Measurements from ENCODE around the gene CLDN25.
A peak's percentile ranks its signal among the peaks of the same experiment; 100 is the strongest.
"Not testable (repeated sequence)": the region's sequence is repeated elsewhere in the genome, so short reads cannot be mapped to it uniquely, and the experiment has no call there.

CLDN25 gene

DNA sequence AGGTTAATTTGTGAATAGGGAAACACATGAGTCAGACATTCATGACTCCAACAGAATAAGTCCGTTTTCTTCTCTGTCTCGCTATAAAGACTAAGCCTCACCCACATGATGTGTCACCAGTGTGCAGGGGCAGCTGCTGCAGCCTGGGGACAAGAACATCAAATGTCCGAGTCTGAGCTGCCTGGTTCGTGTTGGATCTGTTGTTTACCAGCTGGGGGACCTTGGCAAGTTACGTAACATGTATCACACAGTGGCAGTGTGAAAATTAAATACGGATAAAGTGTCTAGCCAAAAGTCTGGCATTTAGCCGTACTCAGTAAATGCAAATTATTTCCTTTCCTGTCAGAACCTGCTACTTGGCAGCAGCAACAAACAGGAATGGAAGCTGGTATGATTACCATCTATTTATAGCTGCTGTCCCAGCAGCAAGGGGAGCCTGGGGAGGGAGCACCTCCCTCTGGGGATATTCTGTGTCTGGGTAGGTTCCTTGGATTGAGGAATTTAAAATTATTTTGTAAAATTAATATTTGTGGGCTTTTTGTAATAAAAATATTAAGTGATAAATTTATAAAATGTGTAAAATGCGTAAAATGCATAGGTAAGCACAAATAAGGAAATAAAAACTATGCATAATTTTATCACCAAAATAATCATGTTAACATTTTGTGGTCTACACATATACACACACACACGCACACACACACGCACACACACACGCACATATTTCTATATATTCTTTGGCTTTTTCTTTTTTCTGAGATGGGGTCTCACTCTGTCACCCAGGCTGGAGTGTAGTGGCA, 1.3 kb upstream of the CLDN25 start:
- Mint-ChIP-seq H3K27ac (no peak overlapping the region), H3K27me3 (peaks cover 33 to 48% of the 10 kb centered on the region in 2 donors), H3K4me3 (no peak overlapping the region), H3K36me3 (ENCODE audit: insufficient read depth) (peaks cover 12% of the 10 kb centered on the region), H3K4me1 (ENCODE audit: low read depth in 2 of 2) (peaks cover 3 to 6% of the 10 kb centered on the region in 2 donors), H3K9me3 (no peaks in the 10 kb centered on the region)
- DNase-seq (no peak), ATAC-seq (replicated peaks) (no peak)

DNA sequence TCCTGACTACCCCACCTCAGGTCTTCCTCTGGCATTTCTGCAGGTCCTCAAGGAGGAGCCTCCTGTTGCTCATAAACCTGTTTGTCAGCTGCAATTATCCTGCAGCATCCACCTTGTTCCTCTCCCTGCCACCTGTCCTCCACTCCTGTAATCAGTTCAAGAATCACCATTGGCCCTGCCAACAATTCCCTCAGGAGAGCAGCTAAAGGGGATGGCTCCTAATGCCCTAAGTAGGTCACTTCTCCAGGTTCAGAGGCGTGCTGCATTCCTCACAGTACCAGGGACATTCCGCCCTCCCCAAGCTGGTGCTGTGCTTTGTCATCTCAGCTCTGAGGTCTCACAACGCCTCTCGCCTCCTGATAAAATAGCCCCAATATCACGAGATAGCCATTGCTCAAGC, 2.1 kb downstream of the CLDN25 start:
- no peak overlapping the region for H3K27ac Mint-ChIP-seq
- ATAC-seq (replicated peaks) (no peak), DNase-seq (no peak)
- peaks cover 55 to 76% of the 10 kb centered on the region in 2 donors for H3K27me3 Mint-ChIP-seq
- H3K9me3 Mint-ChIP-seq: no peaks in the 10 kb centered on the region
- H3K4me1 Mint-ChIP-seq (ENCODE audit: low read depth in 2 of 2): no peaks in the 10 kb centered on the region
- peaks cover 3% of the 10 kb centered on the region for H3K36me3 Mint-ChIP-seq (ENCODE audit: insufficient read depth)
- H3K4me3 Mint-ChIP-seq: no peak overlapping the region

- no peak overlapping the region for H3K27ac Mint-ChIP-seq
These were observed 2.5 kb downstream of the CLDN25 start for GRCh38 chr11:113782134-113782533.

GRCh38 chr11:113789016-113789415, 9.4 kb downstream of the CLDN25 start:
- H3K36me3 Mint-ChIP-seq (ENCODE audit: insufficient read depth): not testable (repeated sequence)
- Mint-ChIP-seq H3K27me3 (peaks cover 26 to 32% of the 10 kb centered on the region in 2 donors), H3K27ac (peak overlapping the region in 1 of 2 donors; percentile 59)

More at GRCh38 chr11:113782134-113782533, 2.5 kb downstream of the CLDN25 start:
- ATAC-seq (replicated peaks): no peak
- no peaks in the 10 kb centered on the region for H3K4me1 Mint-ChIP-seq (ENCODE audit: low read depth in 2 of 2)
- H3K4me3 Mint-ChIP-seq: no peak overlapping the region
- H3K36me3 Mint-ChIP-seq (ENCODE audit: insufficient read depth): peaks cover 3% of the 10 kb centered on the region
- H3K27me3 Mint-ChIP-seq: peaks cover 59 to 81% of the 10 kb centered on the region in 2 donors
- no peak for DNase-seq
- no peaks in the 10 kb centered on the region for H3K9me3 Mint-ChIP-seq

DNA sequence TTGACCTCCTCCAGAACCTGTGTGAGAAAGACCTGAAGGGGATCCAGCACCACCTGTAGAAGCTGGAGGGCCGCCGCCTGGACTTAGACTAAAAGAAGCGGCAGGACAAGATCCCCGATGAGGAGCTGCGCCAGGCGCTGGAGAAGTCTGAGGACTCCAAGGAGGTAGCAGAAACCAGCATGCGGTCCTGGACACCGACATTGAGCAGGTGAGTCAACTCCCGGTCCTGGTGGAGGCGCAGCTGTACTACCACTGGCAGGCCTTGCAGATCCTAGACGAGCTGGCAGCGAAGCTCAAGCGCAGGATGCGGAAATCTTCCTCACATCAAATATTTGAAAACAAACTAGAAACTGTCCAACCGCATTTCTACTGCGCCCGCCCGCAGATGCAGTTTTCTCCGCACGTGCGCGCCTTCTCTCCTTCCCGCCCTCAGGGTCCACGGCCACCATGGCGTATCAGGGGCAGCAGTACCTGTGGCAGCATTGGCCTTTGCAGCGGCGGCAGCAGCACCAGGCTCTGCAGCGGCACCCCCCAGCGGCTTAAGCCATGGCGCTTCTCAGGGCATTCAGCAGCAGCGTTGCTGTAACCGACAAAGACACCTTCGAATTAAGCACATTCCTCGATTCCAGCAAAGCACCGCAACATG, 10.2 kb downstream of the CLDN25 start:
- Mint-ChIP-seq H3K27ac (no peak overlapping the region), H3K4me3 (no peak overlapping the region), H3K27me3 (peaks cover 18 to 24% of the 10 kb centered on the region in 2 donors), H3K9me3 (no peaks in the 10 kb centered on the region), H3K36me3 (ENCODE audit: insufficient read depth) (no peaks in the 10 kb centered on the region), H3K4me1 (ENCODE audit: low read depth in 2 of 2) (no peaks in the 10 kb centered on the region)
- ATAC-seq (replicated peaks) (no peak), DNase-seq (no peak)

More at GRCh38 chr11:113789016-113789415, 9.4 kb downstream of the CLDN25 start:
- not testable (repeated sequence) for DNase-seq; H3K4me3 Mint-ChIP-seq; H3K4me1 Mint-ChIP-seq (ENCODE audit: low read depth in 2 of 2); ATAC-seq (replicated peaks); H3K9me3 Mint-ChIP-seq

GRCh38 chr11:113796663-113797259, 17.2 kb downstream of the CLDN25 start:
- H3K4me1 Mint-ChIP-seq (ENCODE audit: low read depth in 2 of 2): no peaks in the 10 kb centered on the region
- no peaks in the 10 kb centered on the region for H3K27me3 Mint-ChIP-seq
- ATAC-seq (replicated peaks): peak; percentile 62
- peaks cover 40% of the 10 kb centered on the region for H3K36me3 Mint-ChIP-seq (ENCODE audit: insufficient read depth)
- peak overlapping the region in 1 of 2 donors; percentile 3 for H3K27ac Mint-ChIP-seq
- DNase-seq: peak in 1 of 3 experiments; percentile 3
- H3K4me3 Mint-ChIP-seq: no peak overlapping the region
- H3K9me3 Mint-ChIP-seq: no peaks in the 10 kb centered on the region

- H3K9me3 Mint-ChIP-seq: no peaks in the 10 kb centered on the region
- H3K27me3 Mint-ChIP-seq: no peaks in the 10 kb centered on the region
- ATAC-seq (replicated peaks) (no peak), DNase-seq (no peak)
- H3K27ac Mint-ChIP-seq: no peak overlapping the region
- no peaks in the 10 kb centered on the region for H3K4me1 Mint-ChIP-seq (ENCODE audit: low read depth in 2 of 2)
- H3K36me3 Mint-ChIP-seq (ENCODE audit: insufficient read depth): peaks cover 86% of the 10 kb centered on the region
- no peak overlapping the region for H3K4me3 Mint-ChIP-seq
These were observed 23.0 kb downstream of the CLDN25 start for GRCh38 chr11:113802621-113803020.

DNA sequence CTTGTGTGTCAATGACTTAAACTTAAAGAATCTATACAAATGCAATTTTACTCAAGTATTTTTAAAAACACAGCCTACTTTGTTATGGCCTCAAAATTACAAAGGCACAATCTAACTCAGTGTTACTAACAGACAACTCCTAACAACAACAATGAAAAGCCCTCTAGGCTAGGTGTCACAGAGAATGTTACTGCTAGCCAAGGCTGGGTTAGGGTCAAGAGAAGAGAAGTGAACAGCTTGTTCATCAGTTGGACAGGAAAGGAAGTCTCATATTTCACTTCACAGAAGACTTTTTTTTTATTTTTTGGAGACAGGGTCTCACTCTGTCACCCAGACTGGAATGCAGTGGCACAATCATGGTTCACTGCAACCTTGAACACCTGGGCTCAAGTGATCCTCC, 26.0 kb downstream of the CLDN25 start:
- Mint-ChIP-seq H3K9me3 (no peaks in the 10 kb centered on the region), H3K36me3 (ENCODE audit: insufficient read depth) (peaks cover 92% of the 10 kb centered on the region), H3K27me3 (no peaks in the 10 kb centered on the region), H3K4me1 (ENCODE audit: low read depth in 2 of 2) (no peaks in the 10 kb centered on the region), H3K4me3 (no peak overlapping the region), H3K27ac (peak overlapping the region; percentile 28 to 55)
- ATAC-seq (replicated peaks): no peak
- no peak for DNase-seq

DNA sequence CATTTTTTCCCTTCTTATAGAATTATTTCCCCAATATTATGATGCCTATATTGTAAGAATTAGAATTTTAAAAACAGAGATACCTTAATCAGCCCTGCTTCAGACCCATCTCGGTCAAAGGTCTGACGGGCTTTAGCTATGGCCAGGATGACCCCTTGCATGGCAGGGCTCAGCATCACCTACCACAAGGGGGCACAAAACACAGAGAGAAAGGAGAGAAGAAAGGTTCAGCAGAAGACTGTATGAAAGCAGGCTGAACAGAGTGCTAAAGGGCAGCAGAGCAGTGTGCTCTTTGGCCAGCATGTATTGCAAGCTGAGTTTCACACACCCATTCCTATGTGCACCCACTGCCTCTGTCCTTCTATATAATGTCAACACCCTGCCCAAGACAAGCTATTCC, 26.8 kb downstream of the CLDN25 start:
- Mint-ChIP-seq H3K4me1 (ENCODE audit: low read depth in 2 of 2) (no peaks in the 10 kb centered on the region), H3K27me3 (no peaks in the 10 kb centered on the region), H3K36me3 (ENCODE audit: insufficient read depth) (peaks cover 92% of the 10 kb centered on the region), H3K9me3 (no peaks in the 10 kb centered on the region), H3K4me3 (no peak overlapping the region), H3K27ac (no peak overlapping the region)
- DNase-seq (no peak), ATAC-seq (replicated peaks) (no peak)

DNA sequence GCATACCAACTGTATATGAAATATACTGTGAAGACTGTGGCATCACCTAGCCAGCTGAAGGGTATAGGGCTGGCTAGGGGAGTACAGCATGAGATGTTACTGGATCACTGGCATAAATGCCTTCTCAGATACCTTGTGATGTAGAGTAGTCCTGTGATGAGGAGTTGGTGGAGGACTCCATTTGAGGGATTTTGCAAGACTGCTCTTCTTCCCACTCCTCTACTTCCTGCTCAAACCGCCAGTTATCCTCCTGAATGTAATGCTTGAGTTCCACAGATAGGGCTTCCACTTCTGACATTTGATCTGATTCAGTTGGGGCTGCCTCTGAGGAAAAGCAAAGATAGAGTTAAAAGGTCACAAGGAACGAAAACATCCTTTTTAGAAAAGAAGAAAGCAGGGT, 29.3 kb downstream of the CLDN25 start:
- Mint-ChIP-seq H3K36me3 (ENCODE audit: insufficient read depth) (peaks cover 87% of the 10 kb centered on the region), H3K4me1 (ENCODE audit: low read depth in 2 of 2) (no peaks in the 10 kb centered on the region), H3K4me3 (no peak overlapping the region), H3K9me3 (no peaks in the 10 kb centered on the region), H3K27ac (peak overlapping the region in 1 of 2 donors; percentile 38), H3K27me3 (no peaks in the 10 kb centered on the region)
- ATAC-seq (replicated peaks) (no peak), DNase-seq (no peak)

DNA sequence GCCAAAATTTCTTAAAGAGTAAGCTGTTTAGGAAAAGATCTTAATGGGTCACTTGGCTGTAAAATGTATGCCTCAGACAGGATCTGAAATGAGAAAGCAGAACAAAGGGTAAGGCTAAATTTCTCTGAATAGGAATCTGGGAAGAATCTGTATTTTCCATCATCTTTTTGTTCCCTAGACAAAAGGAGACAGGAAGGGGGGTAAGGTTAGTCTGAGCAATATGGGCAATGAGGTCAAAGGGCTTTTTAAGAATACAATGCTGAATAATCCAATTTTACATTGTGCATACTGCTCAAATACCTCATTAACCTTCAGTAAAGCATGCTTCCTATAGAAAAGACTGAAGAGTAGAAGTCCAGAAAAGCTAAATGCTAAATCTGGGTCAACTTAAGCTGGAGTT, 34.6 kb downstream of the CLDN25 start:
- Mint-ChIP-seq H3K4me3 (no peak overlapping the region), H3K27me3 (no peaks in the 10 kb centered on the region), H3K27ac (peak overlapping the region in 1 of 2 donors; percentile 81), H3K4me1 (ENCODE audit: low read depth in 2 of 2) (no peaks in the 10 kb centered on the region), H3K9me3 (no peaks in the 10 kb centered on the region), H3K36me3 (ENCODE audit: insufficient read depth) (peaks cover 65% of the 10 kb centered on the region)
- ATAC-seq (replicated peaks) (no peak), DNase-seq (no peak)

DNA sequence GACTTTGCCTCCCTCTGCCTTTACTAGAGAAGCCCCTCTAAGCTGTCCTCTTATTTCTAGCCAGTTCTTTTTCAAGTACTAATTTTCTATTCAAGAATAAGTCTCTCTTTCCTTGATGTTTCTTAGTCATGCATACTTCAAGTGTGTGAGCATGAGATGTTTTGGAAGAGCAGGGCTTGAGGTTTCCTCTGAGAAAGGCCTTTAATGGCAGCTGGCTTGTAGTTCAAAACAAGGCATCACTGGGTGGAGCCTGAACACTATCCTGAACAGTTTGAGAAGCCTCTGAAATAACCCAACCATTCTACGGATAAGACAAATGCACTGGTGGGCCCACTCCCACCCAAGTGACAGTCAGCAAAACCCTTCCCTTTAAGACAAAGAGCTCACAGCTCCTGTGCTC, 37.6 kb downstream of the CLDN25 start:
- no peak overlapping the region for H3K4me3 Mint-ChIP-seq
- peaks cover 44% of the 10 kb centered on the region for H3K36me3 Mint-ChIP-seq (ENCODE audit: insufficient read depth)
- H3K9me3 Mint-ChIP-seq: no peaks in the 10 kb centered on the region
- no peak for ATAC-seq (replicated peaks)
- no peak for DNase-seq
- no peaks in the 10 kb centered on the region for H3K27me3 Mint-ChIP-seq
- no peaks in the 10 kb centered on the region for H3K4me1 Mint-ChIP-seq (ENCODE audit: low read depth in 2 of 2)
- no peak overlapping the region for H3K27ac Mint-ChIP-seq

- ATAC-seq (replicated peaks) (no peak), DNase-seq (no peak)
- no peaks in the 10 kb centered on the region for H3K9me3 Mint-ChIP-seq
- H3K4me1 Mint-ChIP-seq (ENCODE audit: low read depth in 2 of 2): peaks cover 0 to under 1% of the 10 kb centered on the region in 2 donors
- H3K36me3 Mint-ChIP-seq (ENCODE audit: insufficient read depth): peaks cover 47% of the 10 kb centered on the region
- H3K27me3 Mint-ChIP-seq: no peaks in the 10 kb centered on the region
- H3K4me3 Mint-ChIP-seq: no peak overlapping the region
- no peak overlapping the region for H3K27ac Mint-ChIP-seq
These were observed 38.0 kb downstream of the CLDN25 start for GRCh38 chr11:113817626-113818025.

- no peaks in the 10 kb centered on the region for H3K9me3 Mint-ChIP-seq
- H3K4me1 Mint-ChIP-seq (ENCODE audit: low read depth in 2 of 2): peaks cover 0 to 2% of the 10 kb centered on the region in 2 donors
- H3K4me3 Mint-ChIP-seq: no peak overlapping the region
- no peak for DNase-seq
- no peak for ATAC-seq (replicated peaks)
- no peak overlapping the region for H3K27ac Mint-ChIP-seq
- peaks cover 45% of the 10 kb centered on the region for H3K36me3 Mint-ChIP-seq (ENCODE audit: insufficient read depth)
- no peaks in the 10 kb centered on the region for H3K27me3 Mint-ChIP-seq
These were observed 38.8 kb downstream of the CLDN25 start for GRCh38 chr11:113818426-113818825.

Measured in effector memory CD8-positive, alpha-beta T cell (primary cell).